Loucy (cell line): ENCODE results near the gene TRIM29.

Source experiments
- H2AFZ ChIP-seq: fragments of 200-600 bp; sonication (generic); 2 replicates; pipeline ENCODE4 v1.6.0; 2016; ENCODE audit warnings: antibody characterized with exemption, mild to moderate bottlenecking, low read length, moderate library complexity
- H3F3A ChIP-seq: fragments of 200-600 bp; 2 replicates; pipeline ENCODE4 v1.6.0; 2016; ENCODE audit warnings: antibody characterized with exemption, low read depth, mild to moderate bottlenecking
- H3K27me3 ChIP-seq: fragments of 200-600 bp; sonication (generic); 2 replicates; pipeline ENCODE4 v1.6.1; 2014; ENCODE audit warnings: low read length, mild to moderate bottlenecking; ENCODE audit not compliant: insufficient read depth, poor library complexity, severe bottlenecking
- H3K36me3 ChIP-seq: fragments of 200-600 bp; sonication (generic); 2 replicates; pipeline ENCODE4 v1.6.1; 2016; ENCODE audit warnings: low read length; ENCODE audit not compliant: insufficient read depth
- H3K4me1 ChIP-seq: fragments of 200-600 bp; sonication (generic); 2 replicates; pipeline ENCODE4 v1.5.1; 2014; ENCODE audit warnings: low read length, mild to moderate bottlenecking; ENCODE audit not compliant: insufficient read depth, poor library complexity, severe bottlenecking
- H3K4me2 ChIP-seq: fragments of 200-600 bp; sonication (generic); 2 replicates; pipeline ENCODE4 v1.6.0; 2014; ENCODE audit warnings: antibody characterized with exemption, low read length, low read depth, mild to moderate bottlenecking; ENCODE audit not compliant: poor library complexity, severe bottlenecking
- H3K4me3 ChIP-seq: fragments of 200-600 bp; sonication (generic); 2 replicates; pipeline ENCODE4 v1.5.1; 2014; ENCODE audit warnings: low read length, mild to moderate bottlenecking, mixed read lengths; ENCODE audit not compliant: poor library complexity, severe bottlenecking
- H3K79me2 ChIP-seq: fragments of 200-600 bp; sonication (generic); 2 replicates; pipeline ENCODE4 v1.6.1; 2014; ENCODE audit warnings: low read length; ENCODE audit not compliant: insufficient read depth
- H3K9ac ChIP-seq: fragments of 200-600 bp; sonication (generic); 2 replicates; pipeline ENCODE4 v1.6.0; 2014; ENCODE audit warnings: mild to moderate bottlenecking, low read depth, low read length, moderate library complexity; ENCODE audit not compliant: poor library complexity, severe bottlenecking
- H3K9me2 ChIP-seq: fragments of 200-600 bp; sonication (generic); replicated peaks from 2 replicates; pipeline ENCODE4 v1.6.1; 2016; ENCODE audit warnings: low read depth, low read length, mixed read lengths
- H3K9me3 ChIP-seq: fragments of 200-600 bp; sonication (generic); 2 replicates; pipeline ENCODE4 v1.6.1; 2014; ENCODE audit warnings: mild to moderate bottlenecking, antibody characterized with exemption, low read length, low read depth; ENCODE audit not compliant: insufficient read depth
- H4K20me1 ChIP-seq: fragments of 200-600 bp; sonication (generic); 2 replicates; pipeline ENCODE4 v1.6.0; 2014; ENCODE audit warnings: antibody characterized with exemption, low read length, mild to moderate bottlenecking; ENCODE audit not compliant: insufficient read depth, poor library complexity, severe bottlenecking
- CTCF ChIP-seq: fragments of 200-600 bp; sonication (generic); conservative IDR thresholded peaks from 2 replicates; pipeline ENCODE4 v1.5.1; 2014; ENCODE audit warnings: mild to moderate bottlenecking, antibody characterized with exemption, low read length
- EZH2phosphoT487 ChIP-seq: fragments of 200-600 bp; IDR thresholded peaks from 2 replicates; pipeline ENCODE4 v1.6.1; 2018; ENCODE audit warnings: antibody characterized with exemption, mild to moderate bottlenecking, moderate library complexity, borderline replicate concordance

The TRIM29 gene

GRCh38 chr11:120131941-120132644, 5.8 kb downstream of the TRIM29 start:
- no peak overlapping the region for H3K4me3 ChIP-seq
- no peaks in the 10 kb centered on the region for H3K9me2 ChIP-seq
- no peaks in the 10 kb centered on the region for H3K36me3 ChIP-seq
- no peaks in the 10 kb centered on the region for H4K20me1 ChIP-seq
- H2AFZ ChIP-seq = no peak overlapping the region
- H3F3A ChIP-seq = no peaks in the 10 kb centered on the region
- H3K27me3 ChIP-seq = no peaks in the 10 kb centered on the region
- no peaks in the 10 kb centered on the region for H3K9me3 ChIP-seq
- TF ChIP-seq EZH2phosphoT487 = no peak
- TF ChIP-seq CTCF = no peak
- no peak overlapping the region for H3K4me2 ChIP-seq
- H3K4me1 ChIP-seq = no peaks in the 10 kb centered on the region
- no peaks in the 10 kb centered on the region for H3K79me2 ChIP-seq
- H3K9ac ChIP-seq = no peak overlapping the region

- H3F3A ChIP-seq = no peaks in the 10 kb centered on the region
- no peak overlapping the region for H3K9ac ChIP-seq
- H3K27me3 ChIP-seq = no peaks in the 10 kb centered on the region
- H2AFZ ChIP-seq = no peak overlapping the region
- no peaks in the 10 kb centered on the region for H3K9me2 ChIP-seq
- no peak overlapping the region for H3K4me2 ChIP-seq
- no peaks in the 10 kb centered on the region for H3K79me2 ChIP-seq
- TF ChIP-seq CTCF = no peak
- no peak for TF ChIP-seq EZH2phosphoT487
- no peak overlapping the region for H3K4me3 ChIP-seq
- H3K4me1 ChIP-seq = no peaks in the 10 kb centered on the region
- no peaks in the 10 kb centered on the region for H3K36me3 ChIP-seq
- no peaks in the 10 kb centered on the region for H3K9me3 ChIP-seq
- H4K20me1 ChIP-seq = no peaks in the 10 kb centered on the region
Observed at GRCh38 chr11:120130991-120131760, 6.7 kb downstream of the TRIM29 start.

GRCh38 chr11:120130176-120130980, 7.5 kb downstream of the TRIM29 start:
- Histone ChIP-seq H3K9me3 (no peaks in the 10 kb centered on the region), H2AFZ (no peak overlapping the region), H3K4me2 (no peak overlapping the region), H3K36me3 (no peaks in the 10 kb centered on the region), H3K4me3 (no peak overlapping the region), H3F3A (no peaks in the 10 kb centered on the region), H3K9me2 (no peaks in the 10 kb centered on the region), H3K79me2 (no peaks in the 10 kb centered on the region), H4K20me1 (no peaks in the 10 kb centered on the region), H3K9ac (no peak overlapping the region), H3K27me3 (no peaks in the 10 kb centered on the region), H3K4me1 (no peaks in the 10 kb centered on the region)
- no peak for TF ChIP-seq EZH2phosphoT487
- TF ChIP-seq CTCF = no peak
